Panc1 (cell line): ENCODE results near the gene KRT73. TPM values are rescaled to one million over a fixed set of nuclear protein-coding genes. Genes with fewer than 3 reads are reported as not detected.

Experiments
- ATAC-seq: fragments of 200-7000 bp; cut with Tn5 transposase; 2 replicates; pipeline ENCODE4 v1.9.1; 2020; ENCODE audit warnings: mild to moderate bottlenecking, moderate library complexity
- BruUV-seq: library from RNA; stranded (reverse); fragments of 400-500 nt; replicated peaks from 2 replicates; lab custom pipeline; 2021; lab: Mats Ljungman, UMichigan
- CTCF ChIA-PET: fragments of 300-600 bp; sonication (Branson Sonifier 250); formaldehyde crosslinking; loops from one replicate; lab custom pipeline; 2022; ENCODE audit warnings: antibody characterized with exemption; lab: Charles Lee
- POLR2A ChIA-PET: fragments of 300-600 bp; sonication (Branson Sonifier 250); formaldehyde crosslinking; loops from one replicate; lab custom pipeline; 2022; ENCODE audit warnings: antibody characterized with exemption; lab: Charles Lee
- DNase-seq: peaks from one replicate; pipeline ENCODE4 v3.0.0-alpha.2; 2010; ENCODE audit warnings: low read depth, low spot score
- H3K27ac ChIP-seq: 2 replicates; pipeline ENCODE4 v1.5.1; 2011; ENCODE audit warnings: mild to moderate bottlenecking, low read length, inconsistent platforms
- H3K27me3 ChIP-seq: fragments of 200-500 bp; sonication (Bioruptor generic); 2 replicates; pipeline ENCODE4 v1.6.0; 2014; ENCODE audit warnings: low read length, inconsistent platforms; ENCODE audit not compliant: control insufficient read depth, insufficient read depth
- H3K36me3 ChIP-seq: fragments of 200-500 bp; sonication (Bioruptor generic); 2 replicates; pipeline ENCODE4 v1.5.1; 2014; ENCODE audit warnings: inconsistent platforms, mild to moderate bottlenecking, low read length, moderate library complexity; ENCODE audit not compliant: control insufficient read depth, insufficient read depth
- H3K4me1 ChIP-seq: 2 replicates; pipeline ENCODE4 v1.5.1; 2011; ENCODE audit warnings: inconsistent platforms, mild to moderate bottlenecking, low read length, moderate library complexity; ENCODE audit not compliant: control insufficient read depth, insufficient read depth
- H3K4me3 ChIP-seq, 2 experiments: 2 replicates each; pipeline ENCODE4 v1.5.1; 2011 to 2012; ENCODE audit warnings: low read depth in 2 of 2, low read length in 2 of 2, mild to moderate bottlenecking in 2 of 2, inconsistent platforms in 1 of 2, moderate library complexity in 1 of 2
- H3K9me3 ChIP-seq: fragments of 200-500 bp; sonication (Bioruptor generic); 2 replicates; pipeline ENCODE4 v1.5.1; 2014; ENCODE audit warnings: low read depth, mild to moderate bottlenecking, inconsistent platforms, low read length, moderate library complexity; ENCODE audit not compliant: control insufficient read depth, insufficient read depth
- CTCF ChIP-seq: fragments of 450-650 bp; IDR thresholded peaks from 2 replicates; pipeline ENCODE4 v1.5.1; 2017; ENCODE audit warnings: mild to moderate bottlenecking
- POLR2AphosphoS5 ChIP-seq: IDR thresholded peaks from 2 replicates; pipeline ENCODE4 v1.6.1; 2012; ENCODE audit warnings: mild to moderate bottlenecking, low read depth, low read length, moderate library complexity
- REST ChIP-seq, 2 experiments: IDR thresholded peaks; 2 replicates each; pipeline ENCODE4 v1.6.1; 2011 to 2012; ENCODE audit warnings: low read depth in 2 of 2, control low read depth in 1 of 2, low read length in 1 of 2, mild to moderate bottlenecking in 1 of 2, moderate library complexity in 1 of 2; ENCODE audit not compliant: insufficient read depth in 1 of 2
- SIN3A ChIP-seq: IDR thresholded peaks from 2 replicates; pipeline ENCODE4 v1.6.1; 2012; ENCODE audit warnings: low read depth, mild to moderate bottlenecking, low read length, moderate library complexity, borderline replicate concordance; ENCODE audit not compliant: insufficient read depth
- TCF7L2 ChIP-seq: IDR thresholded peaks from 2 replicates; pipeline ENCODE4 v1.6.1; 2011; ENCODE audit warnings: mild to moderate bottlenecking, low read depth, low read length, inconsistent platforms
- in situ Hi-C: cut with HindIII; loops from 2 replicates; pipeline ENCODE4 v1.10.0; 2016; ENCODE audit warnings: low sequenced_read_pairs, low pct_unique_long_range_greater_than_20kb
- intact Hi-C: fragments of 100-400 bp; cut with micrococcal nuclease; formaldehyde crosslinking; loops from one replicate; pipeline ENCODE4 v1.10.0; 2022; ENCODE audit not compliant: unreplicated experiment
- total RNA-seq: library from RNA; stranded (reverse); gene quantifications from one replicate; pipeline ENCODE4 v1.2.1, GENCODE V29; 2021; ENCODE audit not compliant: unreplicated experiment

KRT73 gene
- total RNA-seq, 1 experiment from 2014 or later = not detected

DNA sequence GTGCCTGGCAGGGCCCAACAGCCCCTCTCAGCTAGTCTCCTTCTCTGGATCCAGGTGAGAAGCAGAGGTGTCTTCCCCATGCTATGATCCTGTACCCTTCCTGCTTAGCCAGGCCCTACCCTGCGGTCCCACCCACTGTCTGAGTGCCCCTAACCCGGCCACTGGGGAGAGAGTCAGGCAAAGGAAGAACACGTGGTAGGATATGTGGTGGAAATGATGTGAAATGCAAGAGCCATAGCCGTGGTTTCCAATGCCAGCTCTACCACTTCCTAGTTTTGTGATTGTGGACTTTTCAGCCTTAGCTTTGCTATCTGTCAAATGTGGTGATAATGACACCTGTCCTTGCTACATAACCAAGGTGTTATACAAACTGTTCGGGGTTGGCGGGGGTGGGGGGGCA, 17.8 kb upstream of the KRT73 start:
- CTCF ChIA-PET = interaction anchor here (0.7 kb wide), 1 partner anchor 28 kb away, joined by 11 read pairs; no protein-coding TSS in a partner anchor
- Histone ChIP-seq H3K36me3 (no peaks in the 10 kb centered on the region; the same call in 1 of the 2 replicates), H3K9me3 (no peaks in the 10 kb centered on the region), H3K27ac (no peak overlapping the region), H3K4me3 (no peak overlapping the region), H3K4me1 (no peaks in the 10 kb centered on the region), H3K27me3 (peaks cover 12% of the 10 kb centered on the region)
- in situ Hi-C loops = no loop called here
- no peak for TF ChIP-seq REST (IDR thresholded peaks at IDR 0.05; ENCODE audit: insufficient read depth in 1 of 2, low read depth in 2 of 2, low read length in 1 of 2)
- TF ChIP-seq TCF7L2 = no peak
- no peak for TF ChIP-seq CTCF
- intact Hi-C loops = no loop called here
- POLR2A ChIA-PET = interaction anchor here (0.7 kb wide), 1 partner anchor 151 kb away, joined by 24 read pairs; no protein-coding TSS in a partner anchor
- BruUV-seq = no TSS peak
- ATAC-seq (no peak), DNase-seq (no peak)

GRCh38 chr12:52634266-52635056, 16.1 kb upstream of the KRT73 start:
- H3K27me3 ChIP-seq = peaks cover under 1% of the 10 kb centered on the region
- ATAC-seq = no peak
- intact Hi-C loops (no loop called here), in situ Hi-C loops (no loop called here)
- no peaks in the 10 kb centered on the region for H3K9me3 ChIP-seq
- TF ChIP-seq TCF7L2 (no peak), CTCF (no peak), POLR2AphosphoS5 (no peak), REST (IDR thresholded peaks at IDR 0.05; ENCODE audit: insufficient read depth in 1 of 2, low read depth in 2 of 2, low read length in 1 of 2) (no peak), SIN3A (no peak)
- H3K36me3 ChIP-seq = no peaks in the 10 kb centered on the region
- POLR2A ChIA-PET = no interaction called here
- H3K4me1 ChIP-seq = no peaks in the 10 kb centered on the region
- no peak for DNase-seq
- H3K4me3 ChIP-seq = no peak overlapping the region
- no peak overlapping the region for H3K27ac ChIP-seq
- BruUV-seq = no TSS peak
- CTCF ChIA-PET = no interaction called here
